ENCODE results near the gene VPS13A.

The VPS13A gene

GRCh38 chr9:77177143-77177893, at the start of gene VPS13A:
TSS of gene VPS13A (plus strand) at chr9:77177534. CDS start at chr9:77177705, 171 bp downstream.
- no peaks in the 10 kb centered on the region for H3K36me3 ChIP-seq
- H3K4me1 ChIP-seq (ENCODE audit: control insufficient read depth in 1 of 2, insufficient read depth in 1 of 2, low read depth in 1 of 2, low read length in 1 of 2) = peaks cover 12 to 14% of the 10 kb centered on the region in 2 experiments
- peak within 1 kb of the TSS; percentile 53 for H3K27ac ChIP-seq
- TF ChIP-seq CTCF (IDR thresholded peaks at IDR 0.05) = no peak
- H3K27me3 ChIP-seq = peaks cover 28% of the 10 kb centered on the region
- no peaks in the 10 kb centered on the region for H3K9me3 ChIP-seq
- H3K4me3 ChIP-seq (ENCODE audit: low read depth in 1 of 2, low read length in 1 of 2) = peak within 1 kb of the TSS; percentile 81 to 84

- no peak overlapping the region for H3K4me3 ChIP-seq (ENCODE audit: low read depth in 1 of 2, low read length in 1 of 2)
- no peaks in the 10 kb centered on the region for H3K4me1 ChIP-seq (ENCODE audit: control insufficient read depth in 1 of 2, insufficient read depth in 1 of 2, low read depth in 1 of 2, low read length in 1 of 2)
- no peaks in the 10 kb centered on the region for H3K9me3 ChIP-seq
- TF ChIP-seq CTCF (IDR thresholded peaks at IDR 0.05) = no peak
- no peak overlapping the region for H3K27ac ChIP-seq
- no peaks in the 10 kb centered on the region for H3K36me3 ChIP-seq
- H3K27me3 ChIP-seq = peaks cover 46% of the 10 kb centered on the region
These were observed 49.1 kb upstream of the VPS13A start for GRCh38 chr9:77128125-77128789.

GRCh38 chr9:77131399-77131798, 45.9 kb upstream of the VPS13A start:
- no peak overlapping the region for H3K27ac ChIP-seq
- no peaks in the 10 kb centered on the region for H3K36me3 ChIP-seq
- no peaks in the 10 kb centered on the region for H3K9me3 ChIP-seq
- no peak for TF ChIP-seq CTCF (IDR thresholded peaks at IDR 0.05)
- peaks cover 20% of the 10 kb centered on the region for H3K27me3 ChIP-seq
- no peak overlapping the region for H3K4me3 ChIP-seq (ENCODE audit: low read depth in 1 of 2, low read length in 1 of 2)
- no peaks in the 10 kb centered on the region for H3K4me1 ChIP-seq (ENCODE audit: control insufficient read depth in 1 of 2, insufficient read depth in 1 of 2, low read depth in 1 of 2, low read length in 1 of 2)

- no peaks in the 10 kb centered on the region for H3K9me3 ChIP-seq
- H3K4me1 ChIP-seq (ENCODE audit: control insufficient read depth in 1 of 2, insufficient read depth in 1 of 2, low read depth in 1 of 2, low read length in 1 of 2) = no peaks in the 10 kb centered on the region
- TF ChIP-seq CTCF (IDR thresholded peaks at IDR 0.05) = no peak
- peaks cover 10% of the 10 kb centered on the region for H3K27me3 ChIP-seq
- H3K4me3 ChIP-seq (ENCODE audit: low read depth in 1 of 2, low read length in 1 of 2) = no peak overlapping the region
- H3K27ac ChIP-seq = no peak overlapping the region
- H3K36me3 ChIP-seq = no peaks in the 10 kb centered on the region
These were observed 44.3 kb upstream of the VPS13A start for GRCh38 chr9:77133011-77133410.

- Histone ChIP-seq H3K9me3 (no peaks in the 10 kb centered on the region), H3K27me3 (peaks cover 19% of the 10 kb centered on the region), H3K36me3 (no peaks in the 10 kb centered on the region), H3K4me1 (ENCODE audit: control insufficient read depth in 1 of 2, insufficient read depth in 1 of 2, low read depth in 1 of 2, low read length in 1 of 2) (no peaks in the 10 kb centered on the region), H3K27ac (no peak overlapping the region), H3K4me3 (ENCODE audit: low read depth in 1 of 2, low read length in 1 of 2) (no peak overlapping the region)
- no peak for TF ChIP-seq CTCF (IDR thresholded peaks at IDR 0.05)
These were observed 35.0 kb upstream of the VPS13A start for GRCh38 chr9:77142366-77142765.
